Upper lobe of left lung (tissue), 6 donors: ENCODE measurements around the gene AADACL2. TPM values are rescaled to one million over a fixed set of nuclear protein-coding genes. Genes with fewer than 3 reads are reported as not detected.
"Not testable (repeated sequence)": the region's sequence is repeated elsewhere in the genome, so short reads cannot be mapped to it uniquely, and the experiment has no call there.

Experiments used
- ATAC-seq, 2 donors: fragments of 200-7000 bp; cut with Tn5 transposase; one replicate each; pipeline ENCODE4 v1.9.1; 2022; ENCODE audit warnings: mild to moderate bottlenecking in 2 of 2, moderate library complexity in 2 of 2; ENCODE audit not compliant: low FRiP score in 2 of 2
- DNase-seq, 2 donors: peaks; one replicate each; pipeline ENCODE4 v3.0.0-alpha.2; 2019 to 2020
- H3K27ac ChIP-seq, 4 donors: fragments of 200-600 bp; sonication (generic); one replicate each; pipeline ENCODE4 v1.5.1; 2016 to 2019
- H3K27me3 ChIP-seq, 4 donors: fragments of 200-600 bp; sonication (generic); one replicate each; pipeline ENCODE4 v1.5.1; 2017 to 2019
- H3K36me3 ChIP-seq, 4 donors: fragments of 200-600 bp; sonication (generic); one replicate each; pipeline ENCODE4 v1.5.1; 2016 to 2019
- H3K4me1 ChIP-seq, 4 donors: fragments of 200-600 bp; sonication (generic); one replicate each; pipeline ENCODE4 v1.5.1; 2018 to 2019
- H3K4me3 ChIP-seq, 4 donors: fragments of 200-600 bp; sonication (generic); one replicate each; pipeline ENCODE4 v1.5.1; 2017 to 2019; ENCODE audit warnings: mild to moderate bottlenecking in 2 of 4, moderate library complexity in 1 of 4
- H3K9me3 ChIP-seq, 4 donors: fragments of 200-600 bp; sonication (generic); one replicate each; pipeline ENCODE4 v1.5.1; 2018 to 2019
- EP300 ChIP-seq, 4 donors: sonication (generic); formaldehyde crosslinking; IDR thresholded peaks; one replicate each; pipeline ENCODE4 v1.5.1; 2017; ENCODE audit warnings: antibody characterized with exemption in 4 of 4, control low read depth in 2 of 4
- POLR2A ChIP-seq, 4 donors: fragments of 450-650 bp; IDR thresholded peaks; one replicate each; pipeline ENCODE4 v1.5.1; 2016 to 2017; ENCODE audit warnings: antibody characterized with exemption in 4 of 4, mild to moderate bottlenecking in 2 of 4
- POLR2AphosphoS5 ChIP-seq, 2 donors: sonication (generic); formaldehyde crosslinking; IDR thresholded peaks; one replicate each; pipeline ENCODE4 v1.5.1; 2017; ENCODE audit warnings: antibody characterized with exemption in 2 of 2
- WGBS, 2 donors: methylation state at CpG; one replicate each; pipeline ENCODE4 v1.1.5; 2017 to 2018; 5-methylcytosine and 5-hydroxymethylcytosine counted together
- total RNA-seq, 6 donors: library from RNA; depleted of rRNA in 4 of 6; stranded (reverse); fragments of >200 nt in 4 of 6; gene quantifications; one replicate each; pipeline versions ENCODE4 v1.1.0 to v1.2.1, GENCODE V29; 2016 to 2021
- TF ChIP-seq, protein P1 (sequence below), 6 experiments: fragments of 450-650 bp in 4 of 6; fragments of 200-600 bp in 2 of 6; sonication (generic) in 2 of 6; IDR thresholded peaks; one replicate each; pipeline ENCODE4 v1.5.1; 2016 to 2019; ENCODE audit warnings: antibody characterized with exemption in 6 of 6
- donor health status: DM: no; HTN: no; CAD: no; lungs with moderate emphysema.
- donor health status: DM: no; HTN: yes; CAD: no; lungs with severe emphysema.

The AADACL2 gene
- total RNA-seq, 6 donors from 2014 or later = 1.6 TPM; not detected in 5

DNA sequence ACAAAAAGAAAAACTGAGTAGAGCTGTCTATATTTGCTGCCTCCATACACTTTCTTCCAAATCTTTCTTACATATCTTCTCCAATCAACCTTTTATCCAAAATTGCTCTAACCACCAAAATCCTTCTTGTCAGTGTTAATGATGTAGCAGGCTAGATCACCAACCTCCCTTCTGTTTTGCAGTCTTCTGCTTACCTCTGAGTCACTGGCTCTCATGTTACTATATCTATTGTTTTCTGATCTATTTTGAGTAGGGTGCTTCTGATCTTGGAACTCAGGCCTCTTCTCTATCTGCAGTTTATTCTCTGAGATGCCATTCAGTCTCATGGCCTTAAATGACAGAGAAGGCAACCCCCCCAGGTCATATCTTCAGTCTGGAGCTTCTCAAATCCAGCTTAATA is 53.9 kb downstream of the AADACL2 start:
- no peak for DNase-seq
- H3K9me3 ChIP-seq = no peaks in the 10 kb centered on the region
- H3K36me3 ChIP-seq = no peaks in the 10 kb centered on the region
- H3K27ac ChIP-seq = no peak overlapping the region
- TF ChIP-seq POLR2AphosphoS5 (IDR thresholded peaks at IDR 0.05) (no peak), EP300 (IDR thresholded peaks at IDR 0.05) (no peak), POLR2A (IDR thresholded peaks at IDR 0.05) (no peak)
- TF ChIP-seq, protein P1, sequence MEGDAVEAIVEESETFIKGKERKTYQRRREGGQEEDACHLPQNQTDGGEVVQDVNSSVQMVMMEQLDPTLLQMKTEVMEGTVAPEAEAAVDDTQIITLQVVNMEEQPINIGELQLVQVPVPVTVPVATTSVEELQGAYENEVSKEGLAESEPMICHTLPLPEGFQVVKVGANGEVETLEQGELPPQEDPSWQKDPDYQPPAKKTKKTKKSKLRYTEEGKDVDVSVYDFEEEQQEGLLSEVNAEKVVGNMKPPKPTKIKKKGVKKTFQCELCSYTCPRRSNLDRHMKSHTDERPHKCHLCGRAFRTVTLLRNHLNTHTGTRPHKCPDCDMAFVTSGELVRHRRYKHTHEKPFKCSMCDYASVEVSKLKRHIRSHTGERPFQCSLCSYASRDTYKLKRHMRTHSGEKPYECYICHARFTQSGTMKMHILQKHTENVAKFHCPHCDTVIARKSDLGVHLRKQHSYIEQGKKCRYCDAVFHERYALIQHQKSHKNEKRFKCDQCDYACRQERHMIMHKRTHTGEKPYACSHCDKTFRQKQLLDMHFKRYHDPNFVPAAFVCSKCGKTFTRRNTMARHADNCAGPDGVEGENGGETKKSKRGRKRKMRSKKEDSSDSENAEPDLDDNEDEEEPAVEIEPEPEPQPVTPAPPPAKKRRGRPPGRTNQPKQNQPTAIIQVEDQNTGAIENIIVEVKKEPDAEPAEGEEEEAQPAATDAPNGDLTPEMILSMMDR (IDR thresholded peaks at IDR 0.05) = no peak
- ATAC-seq = no peak
- H3K27me3 ChIP-seq = no peaks in the 10 kb centered on the region
- H3K4me1 ChIP-seq = no peaks in the 10 kb centered on the region
- H3K4me3 ChIP-seq = no peak overlapping the region

- H3K9me3 ChIP-seq = no peaks in the 10 kb centered on the region
- WGBS, 2 donors = 64 to 79% methylated on average over 2 of the region's 2 CpGs
- H3K4me3 ChIP-seq = no peak overlapping the region
- H3K4me1 ChIP-seq = no peaks in the 10 kb centered on the region
- H3K27ac ChIP-seq = no peak overlapping the region
- TF ChIP-seq POLR2AphosphoS5 (IDR thresholded peaks at IDR 0.05) (no peak), EP300 (IDR thresholded peaks at IDR 0.05) (no peak), POLR2A (IDR thresholded peaks at IDR 0.05) (no peak)
- TF ChIP-seq, protein P1 (IDR thresholded peaks at IDR 0.05) = no peak
- H3K27me3 ChIP-seq = no peaks in the 10 kb centered on the region
- ATAC-seq (no peak), DNase-seq (no peak)
- no peaks in the 10 kb centered on the region for H3K36me3 ChIP-seq
Observed at GRCh38 chr3:151788401-151788800, 54.7 kb downstream of the AADACL2 start.

DNA sequence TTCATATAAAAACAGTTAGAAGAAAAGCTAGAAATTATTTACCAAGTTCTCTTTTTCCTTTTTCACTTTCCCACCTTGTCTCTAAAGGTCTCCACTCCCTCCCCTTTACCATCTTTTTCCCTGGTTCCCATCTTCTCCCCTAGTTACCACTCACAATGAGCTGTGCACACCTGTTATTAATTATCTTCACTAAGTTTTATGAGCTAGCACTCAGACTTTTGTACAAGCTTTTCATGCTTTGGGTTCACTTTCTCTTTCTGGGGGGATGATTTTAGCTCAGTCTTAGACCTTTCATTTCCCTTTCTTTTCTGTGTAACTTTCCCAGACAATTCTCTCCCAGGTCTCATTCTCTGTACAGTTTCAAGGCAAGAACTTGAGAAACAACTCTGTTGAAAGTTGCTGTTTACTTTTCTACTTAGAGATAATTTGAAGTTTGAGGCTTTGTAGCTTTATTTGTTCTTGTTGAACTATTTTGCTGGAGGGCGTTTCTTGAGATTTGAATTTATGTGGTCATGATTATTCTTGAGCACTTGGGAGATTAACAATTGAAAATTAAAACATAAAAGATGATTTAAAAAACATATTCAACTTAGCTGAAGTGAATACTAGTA is 56.2 kb downstream of the AADACL2 start:
- 63 to 66% methylated on average over 1 of the region's 1 CpG for WGBS, 2 donors
- ATAC-seq = no peak
- TF ChIP-seq POLR2AphosphoS5 (IDR thresholded peaks at IDR 0.05) = no peak
- TF ChIP-seq, protein P1 (IDR thresholded peaks at IDR 0.05) = no peak
- TF ChIP-seq POLR2A (IDR thresholded peaks at IDR 0.05) = no peak
- TF ChIP-seq EP300 (IDR thresholded peaks at IDR 0.05) = peak in 1 of 4 donors; percentile 14
- Histone ChIP-seq H3K27me3 (no peaks in the 10 kb centered on the region), H3K27ac (no peak overlapping the region), H3K36me3 (no peaks in the 10 kb centered on the region), H3K4me3 (no peak overlapping the region), H3K9me3 (no peaks in the 10 kb centered on the region), H3K4me1 (no peaks in the 10 kb centered on the region)
- DNase-seq = no peak

DNA sequence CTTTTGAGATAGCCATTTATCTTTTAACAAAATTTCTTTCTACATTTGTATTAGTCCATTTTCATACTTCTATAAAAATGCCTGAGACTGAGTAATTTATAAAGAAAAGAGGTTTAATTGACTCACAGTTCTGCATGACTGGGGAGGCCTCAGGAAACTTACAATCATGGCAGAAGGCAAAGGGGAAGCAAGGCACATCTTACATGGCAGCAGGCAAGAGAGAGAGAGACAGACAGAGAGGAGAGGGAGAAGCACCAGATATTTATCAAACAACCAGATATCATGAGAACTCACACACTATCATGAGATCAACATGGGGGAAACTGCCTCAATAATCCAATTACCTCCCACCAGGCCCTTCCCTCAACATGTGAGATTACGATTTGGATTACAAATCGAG is 57.0 kb downstream of the AADACL2 start:
- not testable (repeated sequence) for ATAC-seq, DNase-seq

DNA sequence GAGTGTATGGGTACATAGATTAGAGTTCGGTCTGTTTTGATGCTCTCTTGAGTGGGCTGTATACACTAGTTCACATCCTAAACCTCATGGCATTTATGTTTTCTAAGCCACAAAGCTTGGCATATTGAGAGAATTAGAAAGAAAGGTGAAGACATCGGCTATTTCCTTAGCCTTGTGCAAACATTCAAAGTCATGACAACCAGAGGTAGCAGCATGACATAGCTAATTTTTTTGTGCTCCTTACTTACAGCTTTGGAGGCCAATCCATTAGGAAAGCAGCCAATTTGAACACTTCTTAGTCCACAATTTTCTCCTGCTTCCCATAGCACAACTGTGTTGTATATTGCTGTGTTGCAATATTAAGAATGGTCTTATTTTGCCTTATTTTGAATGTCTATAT is 58.7 kb downstream of the AADACL2 start:
- H3K27ac ChIP-seq = no peak overlapping the region
- H3K9me3 ChIP-seq = no peaks in the 10 kb centered on the region
- no peaks in the 10 kb centered on the region for H3K27me3 ChIP-seq
- no peak for ATAC-seq
- no peaks in the 10 kb centered on the region for H3K36me3 ChIP-seq
- H3K4me3 ChIP-seq = no peak overlapping the region
- TF ChIP-seq, protein P1 (IDR thresholded peaks at IDR 0.05) = no peak
- TF ChIP-seq POLR2AphosphoS5 (IDR thresholded peaks at IDR 0.05) (no peak), EP300 (IDR thresholded peaks at IDR 0.05) (no peak), POLR2A (IDR thresholded peaks at IDR 0.05) (no peak)
- no peaks in the 10 kb centered on the region for H3K4me1 ChIP-seq
- 81 to 87% methylated on average over 2 of the region's 2 CpGs for WGBS, 2 donors
- DNase-seq = no peak

More for the DNA sequence above, 57.0 kb downstream of the AADACL2 start:
- H3K27ac ChIP-seq, H3K27me3 ChIP-seq, H3K4me3 ChIP-seq, H3K36me3 ChIP-seq, H3K9me3 ChIP-seq, H3K4me1 ChIP-seq: not testable (repeated sequence)
- 96 to 97% methylated on average over 2 of the region's 2 CpGs for WGBS, 2 donors
